ENCODE results near the gene CYYR1.

The CYYR1 gene

GRCh38 chr21:26593800-26594199, 20.7 kb upstream of the CYYR1 start:
- no peak overlapping the region for H3K27ac ChIP-seq
- TF ChIP-seq, protein P1, sequence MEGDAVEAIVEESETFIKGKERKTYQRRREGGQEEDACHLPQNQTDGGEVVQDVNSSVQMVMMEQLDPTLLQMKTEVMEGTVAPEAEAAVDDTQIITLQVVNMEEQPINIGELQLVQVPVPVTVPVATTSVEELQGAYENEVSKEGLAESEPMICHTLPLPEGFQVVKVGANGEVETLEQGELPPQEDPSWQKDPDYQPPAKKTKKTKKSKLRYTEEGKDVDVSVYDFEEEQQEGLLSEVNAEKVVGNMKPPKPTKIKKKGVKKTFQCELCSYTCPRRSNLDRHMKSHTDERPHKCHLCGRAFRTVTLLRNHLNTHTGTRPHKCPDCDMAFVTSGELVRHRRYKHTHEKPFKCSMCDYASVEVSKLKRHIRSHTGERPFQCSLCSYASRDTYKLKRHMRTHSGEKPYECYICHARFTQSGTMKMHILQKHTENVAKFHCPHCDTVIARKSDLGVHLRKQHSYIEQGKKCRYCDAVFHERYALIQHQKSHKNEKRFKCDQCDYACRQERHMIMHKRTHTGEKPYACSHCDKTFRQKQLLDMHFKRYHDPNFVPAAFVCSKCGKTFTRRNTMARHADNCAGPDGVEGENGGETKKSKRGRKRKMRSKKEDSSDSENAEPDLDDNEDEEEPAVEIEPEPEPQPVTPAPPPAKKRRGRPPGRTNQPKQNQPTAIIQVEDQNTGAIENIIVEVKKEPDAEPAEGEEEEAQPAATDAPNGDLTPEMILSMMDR (conservative IDR thresholded peaks at IDR 0.05) = no peak

DNA sequence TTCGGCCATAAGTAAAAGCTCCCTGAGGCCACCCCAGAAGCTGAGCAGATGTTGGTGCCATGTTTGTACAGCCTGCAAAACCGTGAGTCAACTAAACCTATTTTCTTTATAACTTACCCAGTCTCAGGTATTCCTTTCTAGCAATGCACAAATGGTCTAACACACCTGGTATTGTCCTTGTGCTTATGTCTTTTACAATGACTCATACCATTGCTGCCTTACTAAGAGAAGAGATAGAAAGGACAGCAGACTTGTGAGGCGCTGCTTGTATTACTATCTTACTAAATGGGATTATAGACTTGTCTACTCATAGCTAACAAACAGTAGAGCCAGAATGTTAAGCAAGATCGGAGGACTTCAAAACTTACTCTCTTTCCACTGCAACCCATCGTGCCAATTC, 18.5 kb upstream of the CYYR1 start:
- TF ChIP-seq, protein P1 (conservative IDR thresholded peaks at IDR 0.05) = no peak
- no peak overlapping the region for H3K27ac ChIP-seq

- TF ChIP-seq, protein P1 (conservative IDR thresholded peaks at IDR 0.05) = no peak
- no peak overlapping the region for H3K27ac ChIP-seq
Observed at GRCh38 chr21:26588446-26588845, 15.4 kb upstream of the CYYR1 start.

DNA sequence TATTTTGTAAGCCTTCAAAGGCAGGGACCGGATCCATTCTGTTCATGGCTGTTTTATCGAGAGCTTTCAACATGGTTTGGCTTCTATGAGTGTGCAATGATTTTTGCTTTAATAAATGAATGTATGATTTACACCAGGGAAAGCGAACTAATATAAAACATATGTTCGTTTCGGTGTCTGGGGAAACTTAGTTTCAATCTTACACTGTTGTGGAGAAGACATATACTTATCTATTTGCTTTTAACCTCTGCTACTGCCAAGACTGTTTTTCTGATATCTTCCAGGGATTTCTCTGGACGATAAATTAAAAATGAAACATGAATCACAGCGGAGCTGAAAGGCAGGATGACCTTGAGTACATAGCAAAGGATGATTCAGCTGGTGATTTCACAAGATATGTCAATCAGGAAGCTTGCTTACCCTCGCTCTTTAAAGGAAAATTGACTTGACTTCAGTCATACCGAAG, 14.7 kb upstream of the CYYR1 start:
- TF ChIP-seq, protein P1 (conservative IDR thresholded peaks at IDR 0.05) = no peak
- no peak overlapping the region for H3K27ac ChIP-seq

- TF ChIP-seq, protein P1 (conservative IDR thresholded peaks at IDR 0.05) = no peak
- H3K27ac ChIP-seq = no peak overlapping the region
Observed at GRCh38 chr21:26583769-26584168, 10.7 kb upstream of the CYYR1 start.

DNA sequence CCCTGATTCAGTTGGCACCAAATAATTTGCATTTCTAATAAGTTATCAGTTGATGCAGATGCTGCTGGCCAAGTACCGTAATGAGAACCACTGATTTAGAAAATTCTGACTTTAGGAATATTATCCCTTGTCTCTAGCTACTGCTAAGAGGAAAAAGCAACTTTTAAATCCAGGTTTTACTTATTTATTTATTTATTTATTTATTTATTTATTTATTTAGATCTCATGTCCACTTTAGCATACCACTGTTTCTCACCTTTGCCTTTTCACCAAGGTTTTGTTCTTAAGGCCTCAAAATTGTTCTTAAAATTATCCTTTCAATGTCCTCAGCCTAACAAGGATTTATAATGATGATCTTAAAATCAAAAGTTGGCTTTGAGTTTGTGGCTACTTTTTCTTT, 8.7 kb upstream of the CYYR1 start:
- no peak overlapping the region for H3K27ac ChIP-seq
- TF ChIP-seq, protein P1 (conservative IDR thresholded peaks at IDR 0.05) = no peak

GRCh38 chr21:26572076-26572701, 897 bp downstream of the CYYR1 start:
- no peak overlapping the region for H3K27ac ChIP-seq
- TF ChIP-seq, protein P1 (conservative IDR thresholded peaks at IDR 0.05) = no peak
